CD14-positive monocyte (primary cell): ENCODE data around the gene MALAT1. TPM values are rescaled to one million over a fixed set of nuclear protein-coding genes. Genes with fewer than 3 reads are reported as not detected.

ENCODE experiments used
- DNase-seq, 3 donors: peaks; one replicate each; pipeline ENCODE4 v3.0.0-alpha.2; 2011 to 2022
- H2AFZ ChIP-seq: 2 replicates; pipeline ENCODE4 v1.6.0; 2012; ENCODE audit warnings: mild to moderate bottlenecking, low read depth, low read length, inconsistent platforms; ENCODE audit not compliant: insufficient read depth, poor library complexity, severe bottlenecking
- H3K27ac ChIP-seq, 2 donors: 1 replicate in 1 of 2; 2 replicates in 1 of 2; pipeline ENCODE4 v1.5.1; 2012 to 2013; ENCODE audit warnings: low read length in 2 of 2, control low read depth in 1 of 2, inconsistent platforms in 1 of 2, low read depth in 1 of 2, mild to moderate bottlenecking in 1 of 2
- H3K27me3 ChIP-seq, 2 donors: one replicate each; pipeline versions ENCODE4 v1.6.0 to v1.6.1; 2011 to 2013; ENCODE audit warnings: low read length in 2 of 2; ENCODE audit not compliant: control insufficient read depth in 2 of 2, insufficient read depth in 2 of 2
- H3K36me3 ChIP-seq, 2 donors: replicated peaks in 1 of 2; 1 replicate in 1 of 2; 2 replicates in 1 of 2; pipeline versions ENCODE4 v1.5.1 to v1.6.1; 2012 to 2013; ENCODE audit warnings: low read length in 2 of 2, control low read depth in 1 of 2, inconsistent platforms in 1 of 2, mild to moderate bottlenecking in 1 of 2; ENCODE audit not compliant: insufficient read depth in 2 of 2, control insufficient read depth in 1 of 2
- H3K4me1 ChIP-seq, 2 donors: 1 replicate in 1 of 2; 2 replicates in 1 of 2; pipeline versions ENCODE4 v1.5.1 to v1.6.1; 2012 to 2013; ENCODE audit warnings: low read length in 2 of 2, control low read depth in 1 of 2, inconsistent platforms in 1 of 2, mild to moderate bottlenecking in 1 of 2, moderate library complexity in 1 of 2; ENCODE audit not compliant: insufficient read depth in 2 of 2, control insufficient read depth in 1 of 2
- H3K4me2 ChIP-seq: replicated peaks from 2 replicates; pipeline ENCODE3; 2012; ENCODE audit warnings: low read length, moderate library complexity, mild to moderate bottlenecking; ENCODE audit not compliant: poor library complexity, severe bottlenecking; ENCODE audit errors: extremely low read depth
- H3K4me3 ChIP-seq, 3 experiments: fragments of 200-600 bp in 1 of 3; sonication (generic) in 1 of 3; replicated peaks in 1 of 3; 1 replicate in 2 of 3; 2 replicates in 1 of 3; pipeline ENCODE4 v1.5.1; 2011 to 2013; ENCODE audit warnings: low read length in 3 of 3, mild to moderate bottlenecking in 3 of 3, control low read depth in 2 of 3, low read depth in 2 of 3, inconsistent platforms in 1 of 3, moderate library complexity in 1 of 3
- H3K79me2 ChIP-seq: 2 replicates; pipeline ENCODE4 v1.6.0; 2012; ENCODE audit warnings: mild to moderate bottlenecking, control low read depth, inconsistent platforms, low read length, moderate library complexity; ENCODE audit not compliant: insufficient read depth
- H3K9ac ChIP-seq: 2 replicates; pipeline ENCODE4 v1.6.0; 2017; ENCODE audit warnings: low read length, mild to moderate bottlenecking; ENCODE audit not compliant: insufficient read depth, poor library complexity, severe bottlenecking
- H3K9me3 ChIP-seq, 2 donors: replicated peaks in 1 of 2; 1 replicate in 1 of 2; 2 replicates in 1 of 2; pipeline versions ENCODE4 v1.5.1 to v1.6.1; 2012 to 2013; ENCODE audit warnings: low read length in 2 of 2, control low read depth in 1 of 2; ENCODE audit not compliant: control insufficient read depth in 1 of 2, insufficient read depth in 1 of 2
- H4K20me1 ChIP-seq: 2 replicates; pipeline ENCODE4 v1.6.0; 2012; ENCODE audit warnings: mild to moderate bottlenecking, low read length, control low read depth, moderate library complexity; ENCODE audit not compliant: insufficient read depth
- H3K27ac Mint-ChIP-seq, 7 donors: one replicate each; pipeline ENCODE4 v1.8.0; 2020; ENCODE audit warnings: mild to moderate bottlenecking in 7 of 7, mixed read lengths in 7 of 7, moderate library complexity in 6 of 7, inconsistent platforms in 2 of 7
- H3K27me3 Mint-ChIP-seq, 3 donors: one replicate each; pipeline ENCODE4 v1.8.0; 2021 to 2022; ENCODE audit warnings: low read depth in 3 of 3, mild to moderate bottlenecking in 3 of 3, mixed read lengths in 3 of 3, moderate library complexity in 3 of 3, inconsistent platforms in 1 of 3
- H3K36me3 Mint-ChIP-seq, 2 donors: one replicate each; pipeline ENCODE4 v1.8.0; 2020; ENCODE audit warnings: mixed read lengths in 2 of 2, inconsistent platforms in 1 of 2, mild to moderate bottlenecking in 1 of 2
- H3K4me1 Mint-ChIP-seq: one replicate; pipeline ENCODE4 v1.8.0; 2020; ENCODE audit warnings: mild to moderate bottlenecking, mixed read lengths
- H3K4me3 Mint-ChIP-seq, 2 donors: one replicate each; pipeline ENCODE4 v1.8.0; 2020; ENCODE audit warnings: mild to moderate bottlenecking in 2 of 2, mixed read lengths in 2 of 2, moderate library complexity in 1 of 2
- H3K9me3 Mint-ChIP-seq, 7 donors: one replicate each; pipeline ENCODE4 v1.8.0; 2020 to 2022; ENCODE audit warnings: mixed read lengths in 7 of 7, mild to moderate bottlenecking in 6 of 7, moderate library complexity in 6 of 7, inconsistent platforms in 2 of 7
- WGBS: methylation state at CpG from one replicate; pipeline ENCODE4 v1.1.5; 2013; ENCODE audit warnings: missing lambda C conversion rate; ENCODE audit not compliant: insufficient coverage; 5-methylcytosine and 5-hydroxymethylcytosine counted together
- intact Hi-C, 2 donors: fragments of 100-400 bp; cut with micrococcal nuclease; formaldehyde crosslinking; loops; one replicate each; pipeline versions ENCODE4 v1.15.0 to v1.15.1; 2023
- polyA plus RNA-seq, 3 donors: library from polyadenylated mRNA; depleted of rRNA in 1 of 3; unstranded in 2 of 3; stranded (reverse) in 1 of 3; fragments of 300-500 nt in 2 of 3; fragments of >200 nt in 1 of 3; fragmentation: Illumina TruSeq in 2 of 3; gene quantifications; 1 replicate in 2 of 3; 2 replicates in 1 of 3; pipeline ENCODE4 v1.2.3, GENCODE V29; 2012 to 2021
- TF ChIP-seq, protein P1 (sequence below): fragments of 200-600 bp; IDR thresholded peaks from one replicate; pipeline ENCODE4 v1.8.0; 2022; ENCODE audit warnings: antibody characterized with exemption, mild to moderate bottlenecking

Gene MALAT1
- polyA plus RNA-seq, 3 donors = 263 to 815 (median 554) TPM

DNA sequence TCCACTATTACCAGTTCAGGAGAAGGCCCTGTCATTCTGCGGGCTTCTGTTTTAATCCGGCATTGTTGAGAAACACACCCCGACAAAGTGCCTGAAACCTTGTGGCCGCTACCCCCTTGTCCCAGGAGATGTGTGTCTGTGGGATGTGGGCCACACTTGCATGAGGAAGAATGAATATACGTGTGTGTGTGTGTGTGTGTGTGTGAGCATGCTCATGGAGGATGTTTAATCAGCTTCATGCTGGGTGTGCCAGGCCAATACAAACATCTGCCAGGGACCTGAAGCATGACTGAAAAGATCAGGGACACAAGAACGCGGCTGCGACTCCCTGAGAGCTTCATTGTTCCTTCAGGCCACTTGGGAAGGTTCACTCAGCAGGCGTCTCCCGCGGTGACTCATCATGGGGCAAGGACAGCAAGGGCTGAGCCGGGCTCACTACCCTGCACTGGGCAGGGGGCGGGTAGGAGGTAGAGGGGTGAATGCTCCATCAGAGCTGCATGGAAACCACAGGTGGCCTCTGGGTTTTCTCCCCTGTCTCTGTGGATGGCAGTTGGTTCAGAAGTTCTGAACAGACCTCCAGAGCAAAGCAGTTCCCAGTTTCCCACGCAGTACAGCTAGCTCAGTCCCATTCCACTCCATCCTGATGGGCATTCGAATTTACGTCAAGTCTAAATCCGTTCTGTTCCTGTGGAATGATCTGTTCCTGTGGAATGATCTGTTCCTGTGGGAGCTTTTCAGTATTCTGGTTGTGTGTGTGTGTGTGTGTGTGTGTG is 7.0 kb upstream of the MALAT1 start:
- no peaks in the 10 kb centered on the region for H3K36me3 Mint-ChIP-seq
- H3K9me3 ChIP-seq = no peaks in the 10 kb centered on the region
- H2AFZ ChIP-seq = no peak overlapping the region
- peak overlapping the region in 1 of 3 experiments; percentile 54 for H3K4me3 ChIP-seq
- H3K27me3 ChIP-seq = no peaks in the 10 kb centered on the region
- peak overlapping the region; percentile 56 for H3K9ac ChIP-seq
- intact Hi-C loops = loop anchor here in 1 of 2 donors (2.0 kb wide), 1 partner anchor 15 kb away; no protein-coding TSS in a partner anchor
- H3K4me1 Mint-ChIP-seq = peaks cover 79% of the 10 kb centered on the region
- H3K9me3 Mint-ChIP-seq = no peaks in the 10 kb centered on the region
- peak; percentile 64 to 89 (median 81) for DNase-seq
- TF ChIP-seq, protein P1, sequence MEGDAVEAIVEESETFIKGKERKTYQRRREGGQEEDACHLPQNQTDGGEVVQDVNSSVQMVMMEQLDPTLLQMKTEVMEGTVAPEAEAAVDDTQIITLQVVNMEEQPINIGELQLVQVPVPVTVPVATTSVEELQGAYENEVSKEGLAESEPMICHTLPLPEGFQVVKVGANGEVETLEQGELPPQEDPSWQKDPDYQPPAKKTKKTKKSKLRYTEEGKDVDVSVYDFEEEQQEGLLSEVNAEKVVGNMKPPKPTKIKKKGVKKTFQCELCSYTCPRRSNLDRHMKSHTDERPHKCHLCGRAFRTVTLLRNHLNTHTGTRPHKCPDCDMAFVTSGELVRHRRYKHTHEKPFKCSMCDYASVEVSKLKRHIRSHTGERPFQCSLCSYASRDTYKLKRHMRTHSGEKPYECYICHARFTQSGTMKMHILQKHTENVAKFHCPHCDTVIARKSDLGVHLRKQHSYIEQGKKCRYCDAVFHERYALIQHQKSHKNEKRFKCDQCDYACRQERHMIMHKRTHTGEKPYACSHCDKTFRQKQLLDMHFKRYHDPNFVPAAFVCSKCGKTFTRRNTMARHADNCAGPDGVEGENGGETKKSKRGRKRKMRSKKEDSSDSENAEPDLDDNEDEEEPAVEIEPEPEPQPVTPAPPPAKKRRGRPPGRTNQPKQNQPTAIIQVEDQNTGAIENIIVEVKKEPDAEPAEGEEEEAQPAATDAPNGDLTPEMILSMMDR = no peak
- peak overlapping the region; percentile 74 for H3K4me2 ChIP-seq
- H3K27me3 Mint-ChIP-seq = peaks cover 0 to 3% (median 2%) of the 10 kb centered on the region in 3 donors
- peak overlapping the region; percentile 96 to 97 for H3K27ac ChIP-seq
- H3K36me3 ChIP-seq = no peaks in the 10 kb centered on the region
- peaks cover 52% of the 10 kb centered on the region for H3K79me2 ChIP-seq
- H3K4me1 ChIP-seq = peaks cover 84 to 95% of the 10 kb centered on the region in 2 donors
- H4K20me1 ChIP-seq = no peaks in the 10 kb centered on the region
- peak overlapping the region in 6 of 7 donors; percentile 96 to 99 (median 99) for H3K27ac Mint-ChIP-seq
- 18% methylated on average over 7 of the region's 17 CpGs for WGBS
- peak overlapping the region; percentile 75 to 83 for H3K4me3 Mint-ChIP-seq

DNA sequence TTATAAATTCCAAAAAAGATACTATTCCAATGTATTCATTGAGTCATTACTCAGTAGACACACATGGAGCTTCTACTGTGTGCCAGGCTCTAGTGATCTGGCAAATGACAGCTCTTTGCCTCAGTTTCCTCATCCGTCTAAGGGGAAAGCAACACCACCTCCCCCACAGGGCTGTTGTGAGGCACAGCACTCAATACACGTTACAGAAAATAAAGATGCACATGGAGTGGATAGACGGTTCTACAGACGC is 6.5 kb upstream of the MALAT1 start:
- no peak overlapping the region for H2AFZ ChIP-seq
- no peaks in the 10 kb centered on the region for H4K20me1 ChIP-seq
- TF ChIP-seq, protein P1 = no peak
- H3K4me3 ChIP-seq = peak overlapping the region in 1 of 3 experiments; percentile 54
- H3K27ac Mint-ChIP-seq = peak overlapping the region in 6 of 7 donors; percentile 96 to 99 (median 99)
- no peaks in the 10 kb centered on the region for H3K36me3 Mint-ChIP-seq
- H3K4me1 ChIP-seq = peaks cover 82 to 95% of the 10 kb centered on the region in 2 donors
- intact Hi-C loops = loop anchor here in 1 of 2 donors (2.0 kb wide), 1 partner anchor 16 kb away; no protein-coding TSS in a partner anchor
- no peak for DNase-seq
- WGBS = 6% methylated on average over 3 of the region's 4 CpGs
- no peaks in the 10 kb centered on the region for H3K9me3 Mint-ChIP-seq
- H3K4me1 Mint-ChIP-seq = peaks cover 78% of the 10 kb centered on the region
- H3K4me3 Mint-ChIP-seq = peak overlapping the region; percentile 75 to 83
- peak overlapping the region; percentile 56 for H3K9ac ChIP-seq
- no peaks in the 10 kb centered on the region for H3K9me3 ChIP-seq
- no peaks in the 10 kb centered on the region for H3K36me3 ChIP-seq
- peak overlapping the region; percentile 96 to 97 for H3K27ac ChIP-seq
- H3K27me3 ChIP-seq = no peaks in the 10 kb centered on the region
- peak overlapping the region; percentile 74 for H3K4me2 ChIP-seq
- H3K79me2 ChIP-seq = peaks cover 56% of the 10 kb centered on the region
- H3K27me3 Mint-ChIP-seq = peaks cover 0 to 3% (median 2%) of the 10 kb centered on the region in 3 donors
